ENCODE data around the gene PRDM2.
A peak's percentile ranks its signal among the peaks of the same experiment; 100 is the strongest.

PRDM2 gene

GRCh38 chr1:13766592-13767564 lies 66.9 kb downstream of the PRDM2 start:
- peak; percentile 79 for DNase-seq

- no peak for DNase-seq
These were observed 69.2 kb downstream of the PRDM2 start for GRCh38 chr1:13769212-13769611.

DNA sequence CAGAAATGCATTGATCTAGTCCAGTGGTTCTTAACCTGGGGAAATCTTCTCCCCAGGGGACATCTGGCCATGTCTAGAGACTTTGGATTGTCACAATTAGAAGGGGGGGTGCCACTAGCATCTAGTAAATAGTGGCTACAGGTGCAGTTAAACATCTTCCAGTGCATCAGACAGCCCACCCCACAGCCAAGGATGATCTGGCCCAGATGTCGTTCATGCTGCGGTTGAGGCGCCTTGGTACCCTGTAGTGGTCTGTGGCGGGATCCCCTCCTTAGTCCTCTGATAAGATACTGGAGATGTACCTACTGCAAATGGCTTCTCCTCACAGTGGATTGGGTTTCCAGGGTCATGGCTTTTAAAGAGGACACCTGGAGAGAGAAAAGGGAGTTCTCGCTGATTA lies 69.8 kb downstream of the PRDM2 start:
- no peak for DNase-seq

GRCh38 chr1:13770743-13771142 lies 70.8 kb downstream of the PRDM2 start:
- DNase-seq = no peak

DNA sequence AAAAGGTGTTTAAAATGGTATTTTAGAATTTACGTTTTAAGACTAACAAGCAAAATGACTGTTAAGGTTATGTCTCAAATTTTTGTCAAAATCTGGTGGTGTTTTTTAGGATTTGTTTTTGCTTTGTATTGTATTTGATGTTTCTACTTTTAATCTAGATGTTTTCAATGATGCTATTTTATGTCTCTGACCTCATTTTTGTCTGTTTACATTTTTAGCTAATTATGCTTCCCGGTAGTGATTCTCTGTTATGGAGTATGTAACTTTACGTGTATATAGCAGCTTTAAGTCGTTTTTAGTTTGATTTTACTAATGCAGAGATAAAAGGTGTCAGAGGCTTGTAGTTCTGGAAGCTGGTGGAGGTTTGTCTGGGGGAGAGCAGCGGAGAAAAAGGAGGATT lies 71.8 kb downstream of the PRDM2 start:
- DNase-seq = no peak

DNA sequence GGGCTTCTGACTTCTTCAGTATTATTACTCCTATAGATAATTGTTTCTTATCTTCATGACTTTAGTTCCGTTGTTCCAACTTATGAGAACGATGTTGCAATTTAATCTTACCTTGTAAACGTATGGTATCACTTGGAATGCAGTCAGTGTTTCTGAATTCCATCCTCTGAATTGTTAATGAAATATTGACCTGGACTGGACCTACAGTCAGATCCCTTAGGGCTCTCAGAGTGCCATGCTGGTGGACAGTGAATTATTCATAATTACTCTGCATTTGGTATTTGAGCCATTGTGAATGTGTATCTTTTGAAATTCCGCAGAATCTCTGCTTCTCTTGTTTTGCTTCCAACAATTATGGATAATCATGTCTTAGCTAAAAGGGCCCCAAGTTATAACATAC lies 72.3 kb downstream of the PRDM2 start:
- no peak for DNase-seq

- DNase-seq = peak; percentile 66
These were observed 74.1 kb downstream of the PRDM2 start for GRCh38 chr1:13774121-13774520.

DNA sequence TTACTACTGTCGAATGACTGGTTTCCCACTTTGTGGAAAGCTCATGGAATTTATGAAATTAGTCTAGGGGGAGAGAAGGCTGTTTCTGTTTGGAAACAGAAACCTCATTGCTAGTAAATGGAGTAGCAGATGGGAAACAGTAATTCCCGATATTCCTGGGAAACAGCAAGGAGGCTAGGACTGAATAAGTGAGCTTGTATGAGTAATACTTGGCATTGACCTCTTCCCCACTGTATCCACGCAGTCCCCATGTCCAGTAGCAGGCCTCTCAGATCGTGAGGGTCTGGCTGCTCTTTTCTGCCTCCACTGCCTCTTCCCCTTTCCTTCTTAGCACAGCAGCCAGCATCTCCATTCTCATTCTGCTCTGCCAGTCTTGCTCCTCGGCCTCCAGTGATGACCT lies 75.5 kb downstream of the PRDM2 start:
- DNase-seq = peak; percentile 38

DNA sequence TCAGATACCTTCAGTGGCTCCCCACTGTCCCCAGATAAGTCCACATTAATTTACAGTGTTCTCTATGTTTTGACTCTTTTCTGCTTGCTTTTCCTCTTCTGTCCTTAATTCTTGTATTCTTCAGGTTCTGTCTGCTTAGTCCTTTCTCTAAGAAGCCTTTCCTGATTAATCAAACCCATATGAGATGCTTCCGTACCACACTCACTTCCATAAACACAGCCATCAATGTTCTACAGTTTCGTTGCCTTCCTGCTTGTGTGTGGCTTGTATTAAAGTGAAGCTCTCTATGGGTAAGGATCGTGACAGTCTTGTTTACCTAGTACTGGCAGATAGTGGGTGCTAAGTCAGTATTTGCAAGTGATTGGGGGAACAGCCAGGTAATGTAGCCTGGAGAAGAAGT lies 75.9 kb downstream of the PRDM2 start:
- DNase-seq = no peak

DNA sequence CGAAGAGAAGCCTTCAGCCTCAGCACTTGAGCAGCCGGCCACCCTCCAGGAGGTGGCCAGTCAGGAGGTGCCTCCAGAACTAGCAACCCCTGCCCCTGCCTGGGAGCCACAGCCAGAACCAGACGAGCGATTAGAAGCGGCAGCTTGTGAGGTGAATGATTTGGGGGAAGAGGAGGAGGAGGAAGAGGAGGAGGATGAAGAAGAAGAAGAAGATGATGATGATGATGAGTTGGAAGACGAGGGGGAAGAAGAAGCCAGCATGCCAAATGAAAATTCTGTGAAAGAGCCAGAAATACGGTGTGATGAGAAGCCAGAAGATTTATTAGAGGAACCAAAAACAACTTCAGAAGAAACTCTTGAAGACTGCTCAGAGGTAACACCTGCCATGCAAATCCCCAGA lies 78.4 kb downstream of the PRDM2 start:
- no peak for DNase-seq

DNA sequence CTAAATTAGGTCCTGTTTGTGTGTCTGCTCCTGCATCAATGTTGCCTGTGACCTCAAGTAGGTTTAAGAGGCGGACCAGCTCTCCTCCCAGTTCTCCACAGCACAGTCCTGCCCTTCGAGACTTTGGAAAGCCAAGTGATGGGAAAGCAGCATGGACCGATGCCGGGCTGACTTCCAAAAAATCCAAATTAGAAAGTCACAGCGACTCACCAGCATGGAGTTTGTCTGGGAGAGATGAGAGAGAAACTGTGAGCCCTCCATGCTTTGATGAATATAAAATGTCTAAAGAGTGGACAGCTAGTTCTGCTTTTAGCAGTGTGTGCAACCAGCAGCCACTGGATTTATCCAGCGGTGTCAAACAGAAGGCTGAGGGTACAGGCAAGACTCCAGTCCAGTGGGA lies 79.9 kb downstream of the PRDM2 start:
- DNase-seq = peak; percentile 55

GRCh38 chr1:13780780-13781179 lies 80.8 kb downstream of the PRDM2 start:
- DNase-seq = no peak

- no peak for DNase-seq
These were observed 81.2 kb downstream of the PRDM2 start for GRCh38 chr1:13781228-13781627.

GRCh38 chr1:13781907-13782633 lies 82.1 kb downstream of the PRDM2 start:
- DNase-seq = peak; percentile 61

DNA sequence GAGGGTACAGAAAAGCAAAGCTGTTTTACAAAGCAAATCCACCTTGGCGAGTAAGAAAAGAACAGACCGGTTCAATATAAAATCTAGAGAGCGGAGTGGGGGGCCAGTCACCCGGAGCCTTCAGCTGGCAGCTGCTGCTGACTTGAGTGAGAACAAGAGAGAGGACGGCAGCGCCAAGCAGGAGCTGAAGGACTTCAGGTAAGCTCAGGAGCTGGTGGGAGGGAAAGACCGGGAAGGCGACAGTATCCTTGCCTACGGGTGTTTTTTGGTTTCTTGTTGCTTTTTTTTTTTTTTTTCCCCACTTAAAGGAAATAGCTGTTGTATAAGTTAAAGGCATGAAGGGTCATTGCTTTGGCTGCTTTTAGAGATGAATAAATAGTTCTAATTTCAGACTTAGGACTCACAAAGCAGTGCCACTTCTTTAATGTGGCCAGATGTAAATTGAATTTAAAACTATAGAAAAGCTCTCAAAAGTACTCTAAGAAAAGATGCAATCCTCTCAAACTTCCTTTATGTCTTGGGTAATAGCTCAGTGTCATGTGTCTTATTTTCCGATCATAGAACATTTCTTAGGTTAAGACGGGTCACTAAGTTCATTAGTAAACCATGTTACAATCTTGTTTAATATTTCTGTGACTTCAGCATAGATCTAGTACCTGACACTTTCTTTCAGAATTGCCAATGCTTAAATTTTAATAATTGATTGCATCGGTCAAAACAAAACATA lies 82.8 kb downstream of the PRDM2 start:
- DNase-seq = no peak

- peak; percentile 30 for DNase-seq
These were observed 83.6 kb downstream of the PRDM2 start for GRCh38 chr1:13783551-13783950.

GRCh38 chr1:13784971-13785370 lies 85.0 kb downstream of the PRDM2 start:
- peak; percentile 41 for DNase-seq

DNA sequence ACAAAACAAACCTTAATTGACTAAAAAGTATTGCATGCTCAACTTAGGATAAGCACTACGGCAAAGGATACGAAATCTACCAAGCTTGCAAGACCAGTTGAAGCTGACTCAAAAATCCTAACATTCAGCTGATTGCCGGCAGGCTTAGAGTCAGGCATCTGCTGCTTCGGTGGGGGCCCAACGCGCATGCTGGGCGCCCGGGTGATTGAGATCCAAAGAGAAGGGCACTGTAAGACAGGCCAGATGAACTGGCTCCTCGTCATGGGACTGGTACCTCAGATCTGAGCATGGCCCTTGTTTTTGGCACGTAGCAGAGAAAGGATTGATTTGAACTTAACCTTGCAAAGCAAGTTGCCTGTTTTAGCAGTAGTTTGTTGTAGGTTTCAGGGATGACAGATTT lies 86.6 kb downstream of the PRDM2 start:
- no peak for DNase-seq

DNA sequence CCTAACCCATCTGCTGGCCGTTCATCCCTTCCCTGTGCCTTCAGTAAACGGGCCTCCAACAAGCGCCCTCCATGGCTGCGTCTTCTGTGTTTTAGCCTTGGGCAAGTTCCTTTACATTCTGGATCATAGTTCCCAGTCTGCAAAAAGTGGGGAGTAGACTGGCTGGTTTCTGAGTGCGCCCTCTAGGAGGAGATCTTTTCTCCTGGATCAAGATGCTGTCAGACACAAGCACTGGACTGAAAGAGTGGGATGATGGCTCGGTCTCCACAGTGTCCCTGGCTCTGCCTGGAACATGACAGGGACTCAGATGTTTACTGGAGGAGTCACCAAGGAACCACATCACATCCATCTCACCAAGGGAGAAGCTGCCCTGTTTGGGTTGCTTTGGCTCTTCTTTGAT lies 88.8 kb downstream of the PRDM2 start:
- DNase-seq = no peak

- no peak for DNase-seq
These were observed 90.5 kb downstream of the PRDM2 start for GRCh38 chr1:13790290-13791030.

GRCh38 chr1:13792419-13792818 lies 92.4 kb downstream of the PRDM2 start:
- peak; percentile 53 for DNase-seq

DNA sequence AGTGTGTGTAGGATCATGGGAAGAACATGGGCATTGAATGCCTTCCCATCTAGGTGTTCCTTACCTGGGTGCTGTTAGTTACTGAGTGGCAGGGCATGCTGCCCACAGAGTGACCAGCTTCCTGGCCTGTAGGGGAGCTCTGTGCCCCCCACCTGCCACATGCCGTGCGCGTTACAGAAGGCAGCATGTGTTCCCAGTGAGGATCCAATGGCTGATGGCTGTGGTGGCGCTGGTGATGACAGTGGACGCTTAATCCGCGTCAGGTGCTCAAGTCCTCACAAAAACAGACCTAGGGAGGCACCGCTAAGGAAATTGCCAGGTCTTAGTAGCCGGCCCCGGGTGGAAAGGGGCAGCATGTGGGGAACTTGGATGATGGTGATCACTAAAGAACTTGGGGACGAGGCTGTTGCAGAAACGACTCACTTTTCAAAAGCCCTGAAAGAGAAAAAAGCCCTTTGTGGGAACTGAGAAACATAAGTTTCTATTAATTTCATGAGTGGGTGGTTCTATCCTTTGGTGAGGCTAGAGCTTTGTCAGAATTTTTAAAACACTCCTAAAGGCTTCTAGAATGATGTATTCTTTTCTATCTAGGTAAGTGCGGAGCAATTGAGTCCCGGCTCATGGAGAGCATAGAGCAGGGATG lies 93.2 kb downstream of the PRDM2 start:
- DNase-seq = no peak

Measured in EL (cell line).